Stimulated activated CD8-positive, alpha-beta memory T cell treated with anti-CD3 and anti-CD28 coated beads, Interleukin-4, amount 100 ng/mL, for 24 hours (primary cell): Measurements from ENCODE around the gene S1PR5.

Experiments
- DNase-seq: peaks from one replicate; pipeline ENCODE4 v3.0.0-alpha.2; 2020; ENCODE audit warnings: low read depth

Gene S1PR5

DNA sequence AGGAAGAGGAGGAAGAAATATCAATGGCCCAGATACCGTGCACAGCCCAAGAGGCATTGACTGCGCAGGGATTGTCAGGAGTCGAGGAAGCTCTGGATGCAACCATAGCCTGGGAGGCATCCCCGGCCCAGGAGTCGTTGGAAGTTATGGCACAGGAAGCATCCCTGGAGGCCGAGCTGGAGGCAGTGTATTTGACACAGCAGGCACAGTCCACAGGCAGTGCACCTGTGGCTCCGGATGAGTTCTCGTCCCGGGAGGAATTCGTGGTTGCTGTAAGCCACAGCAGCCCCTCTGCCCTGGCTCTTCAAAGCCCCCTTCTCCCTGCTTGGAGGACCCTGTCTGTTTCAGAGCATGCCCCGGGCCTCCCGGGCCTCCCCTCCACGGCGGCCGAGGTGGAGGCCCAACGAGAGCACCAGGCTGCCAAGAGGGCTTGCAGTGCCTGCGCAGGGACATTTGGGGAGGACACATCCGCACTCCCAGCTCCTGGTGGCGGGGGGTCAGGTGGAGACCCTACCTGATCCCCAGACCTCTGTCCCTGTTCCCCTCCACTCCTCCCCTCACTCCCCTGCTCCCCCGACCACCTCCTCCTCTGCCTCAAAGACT lies 50.0 kb downstream of the S1PR5 start:
- DNase-seq, result no peak

DNA sequence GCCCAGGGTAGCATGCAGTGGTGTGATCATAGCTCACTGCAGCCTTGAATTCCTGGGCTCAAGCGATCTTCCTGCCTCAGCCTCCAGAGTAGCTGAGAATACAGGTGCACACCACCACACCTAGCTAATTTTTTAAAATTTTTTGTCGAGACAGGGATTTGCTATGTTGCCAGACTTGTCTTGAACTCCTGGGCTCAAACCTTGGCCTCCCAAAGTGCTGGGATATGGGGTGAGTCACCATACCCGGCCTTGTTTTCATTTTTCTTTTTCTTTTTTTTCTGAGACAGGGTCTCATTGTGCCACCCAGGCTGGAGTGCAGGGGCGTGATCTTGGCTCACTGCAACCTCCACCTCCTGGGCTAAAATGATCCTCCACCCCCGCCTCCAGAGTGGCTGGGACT lies 52.8 kb downstream of the S1PR5 start:
- no peak for DNase-seq
